A673 (cell line): ENCODE data around the gene KDELR3. TPM values are rescaled to one million over a fixed set of nuclear protein-coding genes. Genes with fewer than 3 reads are reported as not detected.

Experiments used
- BruUV-seq: library from RNA; stranded (reverse); fragments of 400-500 nt; replicated peaks from 2 replicates; lab custom pipeline; 2021; lab: Mats Ljungman, UMichigan
- CTCF ChIA-PET: fragments of 300-600 bp; sonication (Branson Sonifier 250); formaldehyde crosslinking; loops from one replicate; lab custom pipeline; 2022; ENCODE audit warnings: antibody characterized with exemption; lab: Charles Lee
- POLR2A ChIA-PET: fragments of 300-600 bp; sonication (Branson Sonifier 250); formaldehyde crosslinking; loops from one replicate; lab custom pipeline; 2022; ENCODE audit warnings: antibody characterized with exemption; ENCODE audit not compliant: low non-redundant PET; lab: Charles Lee
- DNase-seq: peaks from one replicate; pipeline ENCODE4 v3.0.0-alpha.2; 2015; ENCODE audit warnings: low spot score
- H3K27ac ChIP-seq: fragments of 200-600 bp; sonication (generic); 2 replicates; pipeline ENCODE4 v1.5.1; 2016; ENCODE audit warnings: mixed run types, low read depth, mild to moderate bottlenecking, mixed read lengths, antibody characterized with exemption, low read length; ENCODE audit not compliant: poor library complexity, severe bottlenecking
- H3K27me3 ChIP-seq: fragments of 200-600 bp; sonication (generic); replicated peaks from 2 replicates; pipeline ENCODE4 v1.6.1; 2017; ENCODE audit warnings: mixed run types, low read depth, mild to moderate bottlenecking, mixed read lengths, antibody characterized with exemption, low read length; ENCODE audit not compliant: insufficient read depth, poor library complexity
- H3K36me3 ChIP-seq: fragments of 200-600 bp; sonication (generic); 2 replicates; pipeline ENCODE4 v1.6.1; 2016; ENCODE audit warnings: mixed run types, mild to moderate bottlenecking, mixed read lengths, antibody characterized with exemption, low read length; ENCODE audit not compliant: insufficient read depth, poor library complexity, severe bottlenecking
- H3K4me1 ChIP-seq: fragments of 200-600 bp; sonication (generic); 2 replicates; pipeline ENCODE4 v1.6.1; 2017; ENCODE audit warnings: mixed run types, mild to moderate bottlenecking, mixed read lengths, antibody characterized with exemption, low read length; ENCODE audit not compliant: insufficient read depth, poor library complexity, severe bottlenecking
- H3K4me3 ChIP-seq: fragments of 200-600 bp; sonication (generic); 2 replicates; pipeline ENCODE4 v1.5.1; 2016; ENCODE audit warnings: low read depth, mixed run types, mild to moderate bottlenecking, mixed read lengths, low read length; ENCODE audit not compliant: poor library complexity, severe bottlenecking
- H3K9me3 ChIP-seq: fragments of 200-600 bp; sonication (generic); 2 replicates; pipeline ENCODE4 v1.6.1; 2016; ENCODE audit warnings: mixed run types, low read depth, mild to moderate bottlenecking, mixed read lengths, antibody characterized with exemption, low read length; ENCODE audit not compliant: poor library complexity, severe bottlenecking
- EZH2 ChIP-seq: fragments of 200-600 bp; sonication (generic); IDR thresholded peaks from 2 replicates; pipeline ENCODE4 v1.6.1; 2017; ENCODE audit warnings: borderline replicate concordance, low read depth, mild to moderate bottlenecking, mixed read lengths, antibody characterized with exemption, low read length; ENCODE audit not compliant: poor library complexity, severe bottlenecking
- intact Hi-C: fragments of 100-400 bp; cut with micrococcal nuclease; formaldehyde crosslinking; loops from one replicate; pipeline ENCODE4 v1.10.0; 2022; ENCODE audit not compliant: unreplicated experiment
- total RNA-seq: library from RNA; stranded (reverse); gene quantifications from 2 replicates; pipeline ENCODE4 v1.2.3, GENCODE V29; 2021
- TF ChIP-seq, protein P1 (sequence below): fragments of 300-800, 200-600 bp; sonication (generic); conservative IDR thresholded peaks from 2 replicates; pipeline ENCODE4 v1.5.1; 2017; ENCODE audit warnings: low read depth, mild to moderate bottlenecking, antibody characterized with exemption, low read length, moderate library complexity, mixed read lengths

Gene KDELR3
- total RNA-seq, 1 experiment from 2014 or later = 4.0 TPM

DNA sequence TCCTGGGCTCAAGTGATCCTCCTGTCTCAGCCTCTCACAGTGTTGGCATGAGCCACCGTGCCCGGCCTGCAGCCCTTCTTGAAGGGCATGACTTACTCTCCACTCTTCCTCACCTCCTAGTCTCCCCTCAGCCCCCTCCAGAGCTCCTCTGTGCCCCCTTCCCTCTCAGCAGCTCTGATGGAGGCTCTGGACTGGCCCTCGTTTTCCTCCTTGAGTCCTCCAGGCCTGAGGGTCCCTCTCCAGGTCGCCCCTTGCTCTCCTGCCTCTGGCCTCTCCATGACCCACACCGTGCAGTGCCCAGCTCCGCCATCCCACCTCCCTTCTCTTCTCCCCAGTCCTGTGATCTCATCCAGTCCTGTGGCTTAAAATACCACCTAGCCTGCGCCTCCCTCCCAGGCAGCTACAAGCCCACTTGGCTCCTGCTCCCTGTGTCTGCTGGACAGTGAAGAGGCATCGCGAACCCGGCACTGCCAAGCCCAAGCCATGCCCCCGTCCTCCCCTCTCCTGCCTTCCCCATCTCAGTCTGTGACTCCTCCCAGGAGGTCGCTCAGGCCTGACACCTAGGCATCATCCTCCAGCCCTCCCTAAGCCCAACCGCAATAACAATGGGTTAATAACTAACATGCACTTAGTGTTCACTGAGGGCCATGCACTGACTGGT lies 24.8 kb upstream of the KDELR3 start:
- Histone ChIP-seq H3K36me3 (no peaks in the 10 kb centered on the region), H3K9me3 (no peaks in the 10 kb centered on the region), H3K27me3 (no peaks in the 10 kb centered on the region), H3K4me1 (no peaks in the 10 kb centered on the region), H3K27ac (no peak overlapping the region), H3K4me3 (no peak overlapping the region)
- ChIA-PET CTCF (no interaction called here), POLR2A (no interaction called here)
- no peak for TF ChIP-seq EZH2
- TF ChIP-seq, protein P1, sequence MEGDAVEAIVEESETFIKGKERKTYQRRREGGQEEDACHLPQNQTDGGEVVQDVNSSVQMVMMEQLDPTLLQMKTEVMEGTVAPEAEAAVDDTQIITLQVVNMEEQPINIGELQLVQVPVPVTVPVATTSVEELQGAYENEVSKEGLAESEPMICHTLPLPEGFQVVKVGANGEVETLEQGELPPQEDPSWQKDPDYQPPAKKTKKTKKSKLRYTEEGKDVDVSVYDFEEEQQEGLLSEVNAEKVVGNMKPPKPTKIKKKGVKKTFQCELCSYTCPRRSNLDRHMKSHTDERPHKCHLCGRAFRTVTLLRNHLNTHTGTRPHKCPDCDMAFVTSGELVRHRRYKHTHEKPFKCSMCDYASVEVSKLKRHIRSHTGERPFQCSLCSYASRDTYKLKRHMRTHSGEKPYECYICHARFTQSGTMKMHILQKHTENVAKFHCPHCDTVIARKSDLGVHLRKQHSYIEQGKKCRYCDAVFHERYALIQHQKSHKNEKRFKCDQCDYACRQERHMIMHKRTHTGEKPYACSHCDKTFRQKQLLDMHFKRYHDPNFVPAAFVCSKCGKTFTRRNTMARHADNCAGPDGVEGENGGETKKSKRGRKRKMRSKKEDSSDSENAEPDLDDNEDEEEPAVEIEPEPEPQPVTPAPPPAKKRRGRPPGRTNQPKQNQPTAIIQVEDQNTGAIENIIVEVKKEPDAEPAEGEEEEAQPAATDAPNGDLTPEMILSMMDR = no peak
- intact Hi-C loops = no loop called here
- DNase-seq = no peak
- no TSS peak for BruUV-seq

DNA sequence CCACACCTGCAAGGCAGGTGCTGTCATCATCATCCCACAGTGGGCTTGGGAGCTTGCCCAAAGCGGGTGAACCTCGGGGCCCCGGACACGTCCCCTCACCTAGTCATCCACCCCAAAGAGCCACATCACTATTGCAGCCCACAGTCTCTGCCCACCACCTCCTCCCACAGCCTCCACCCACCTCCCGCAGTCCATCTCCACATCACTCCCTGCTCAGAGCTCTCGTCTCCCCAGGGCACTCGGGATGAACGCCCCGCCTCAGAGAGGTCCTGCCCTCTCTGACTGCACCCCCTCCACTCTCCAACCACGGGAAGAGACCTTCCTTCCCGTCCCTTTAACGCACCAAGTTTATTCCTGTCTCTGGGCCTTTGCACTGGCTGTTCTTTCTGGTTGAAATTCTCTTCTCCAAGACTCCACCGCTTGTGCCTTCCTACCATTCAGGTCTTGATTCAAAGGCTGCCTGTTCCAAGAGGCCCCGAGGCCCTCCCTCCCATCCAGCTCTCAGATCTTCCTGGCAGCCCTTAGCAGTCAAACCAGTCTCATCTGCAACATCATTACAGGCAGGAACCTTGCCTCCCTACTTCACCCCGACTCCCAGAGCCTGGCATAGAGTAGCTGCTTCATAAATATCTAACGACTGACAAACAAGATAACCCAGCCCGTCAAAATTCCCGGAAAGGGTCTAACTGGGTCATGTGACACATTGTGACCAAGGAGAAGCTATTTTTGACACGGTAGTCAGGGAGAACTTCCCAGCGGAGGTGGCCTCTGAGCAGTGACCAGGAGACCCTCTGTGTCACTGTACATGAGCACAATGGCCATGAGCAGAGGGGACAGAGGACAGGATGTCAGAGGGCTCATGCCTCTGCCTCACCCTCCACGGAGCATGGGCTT lies 24.0 kb upstream of the KDELR3 start:
- Histone ChIP-seq H3K36me3 (no peaks in the 10 kb centered on the region), H3K4me1 (no peaks in the 10 kb centered on the region), H3K27me3 (no peaks in the 10 kb centered on the region), H3K27ac (no peak overlapping the region), H3K4me3 (no peak overlapping the region), H3K9me3 (no peaks in the 10 kb centered on the region)
- intact Hi-C loops = no loop called here
- DNase-seq = no peak
- CTCF ChIA-PET = no interaction called here
- TF ChIP-seq, protein P1 = no peak
- no TSS peak for BruUV-seq
- POLR2A ChIA-PET = no interaction called here

DNA sequence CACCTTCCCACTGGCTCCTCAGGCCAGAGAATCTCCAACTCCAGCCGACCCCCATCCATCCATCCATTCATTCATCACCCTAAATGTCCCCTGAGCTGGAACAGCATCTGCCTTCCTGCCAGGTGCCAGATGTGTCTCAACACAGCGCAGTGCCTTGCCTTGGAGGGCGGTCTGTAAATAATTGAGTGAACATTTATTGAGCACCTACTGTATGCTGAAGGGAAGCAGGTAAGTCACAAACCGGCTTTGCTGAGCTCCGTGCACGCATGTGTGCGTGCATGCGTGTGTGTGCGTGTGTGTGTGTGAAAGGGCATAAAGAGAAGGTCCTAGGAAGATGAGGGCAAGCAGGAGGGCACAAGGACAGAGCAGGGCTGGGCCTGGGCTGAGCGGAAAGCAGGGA lies 23.1 kb upstream of the KDELR3 start:
- H3K4me1 ChIP-seq = no peaks in the 10 kb centered on the region
- intact Hi-C loops = no loop called here
- DNase-seq = no peak
- H3K9me3 ChIP-seq = no peaks in the 10 kb centered on the region
- H3K27ac ChIP-seq = no peak overlapping the region
- TF ChIP-seq, protein P1 = no peak
- TF ChIP-seq EZH2 = no peak
- POLR2A ChIA-PET = no interaction called here
- no peak overlapping the region for H3K4me3 ChIP-seq
- no peaks in the 10 kb centered on the region for H3K27me3 ChIP-seq
- no peaks in the 10 kb centered on the region for H3K36me3 ChIP-seq
- CTCF ChIA-PET = no interaction called here
- BruUV-seq = no TSS peak
